ENCODE data around the gene AP1M1.
A peak's percentile ranks its signal among the peaks of the same experiment; 100 is the strongest.

AP1M1 gene

GRCh38 chr19:16201011-16201391 is 3.3 kb downstream of the AP1M1 start:
- peaks cover 39 to 40% of the 10 kb centered on the region in 2 experiments for H3K4me1 ChIP-seq (ENCODE audit: control insufficient read depth in 1 of 2, insufficient read depth in 1 of 2, low read depth in 1 of 2, low read length in 1 of 2)
- H3K36me3 ChIP-seq: peaks cover 51% of the 10 kb centered on the region
- no peak overlapping the region for H3K4me3 ChIP-seq (ENCODE audit: low read depth in 1 of 2, low read length in 1 of 2)
- no peaks in the 10 kb centered on the region for H3K27me3 ChIP-seq
- H3K9me3 ChIP-seq: no peaks in the 10 kb centered on the region
- H3K27ac ChIP-seq: peak overlapping the region; percentile 85
- TF ChIP-seq CTCF (IDR thresholded peaks at IDR 0.05): no peak

GRCh38 chr19:16202320-16203255 is 4.9 kb downstream of the AP1M1 start:
- Histone ChIP-seq H3K36me3 (peaks cover 67% of the 10 kb centered on the region), H3K27ac (no peak overlapping the region), H3K4me1 (ENCODE audit: control insufficient read depth in 1 of 2, insufficient read depth in 1 of 2, low read depth in 1 of 2, low read length in 1 of 2) (peaks cover 32 to 33% of the 10 kb centered on the region in 2 experiments), H3K27me3 (no peaks in the 10 kb centered on the region), H3K9me3 (no peaks in the 10 kb centered on the region), H3K4me3 (ENCODE audit: low read depth in 1 of 2, low read length in 1 of 2) (no peak overlapping the region)
- TF ChIP-seq CTCF (IDR thresholded peaks at IDR 0.05): no peak

- H3K36me3 ChIP-seq: peaks cover 75% of the 10 kb centered on the region
- TF ChIP-seq CTCF (IDR thresholded peaks at IDR 0.05): no peak
- no peak overlapping the region for H3K27ac ChIP-seq
- H3K4me1 ChIP-seq (ENCODE audit: control insufficient read depth in 1 of 2, insufficient read depth in 1 of 2, low read depth in 1 of 2, low read length in 1 of 2): peaks cover 27% of the 10 kb centered on the region in 2 experiments
- no peaks in the 10 kb centered on the region for H3K9me3 ChIP-seq
- H3K4me3 ChIP-seq (ENCODE audit: low read depth in 1 of 2, low read length in 1 of 2): no peak overlapping the region
- no peaks in the 10 kb centered on the region for H3K27me3 ChIP-seq
Measured at GRCh38 chr19:16203256-16204004, 5.7 kb downstream of the AP1M1 start.

- H3K36me3 ChIP-seq: peaks cover 81% of the 10 kb centered on the region
- TF ChIP-seq CTCF (IDR thresholded peaks at IDR 0.05): no peak
- no peaks in the 10 kb centered on the region for H3K27me3 ChIP-seq
- H3K4me1 ChIP-seq (ENCODE audit: control insufficient read depth in 1 of 2, insufficient read depth in 1 of 2, low read depth in 1 of 2, low read length in 1 of 2): peaks cover 21 to 22% of the 10 kb centered on the region in 2 experiments
- H3K9me3 ChIP-seq: no peaks in the 10 kb centered on the region
- H3K4me3 ChIP-seq (ENCODE audit: low read depth in 1 of 2, low read length in 1 of 2): no peak overlapping the region
- H3K27ac ChIP-seq: no peak overlapping the region
Measured at GRCh38 chr19:16204005-16204294, 6.2 kb downstream of the AP1M1 start.

DNA sequence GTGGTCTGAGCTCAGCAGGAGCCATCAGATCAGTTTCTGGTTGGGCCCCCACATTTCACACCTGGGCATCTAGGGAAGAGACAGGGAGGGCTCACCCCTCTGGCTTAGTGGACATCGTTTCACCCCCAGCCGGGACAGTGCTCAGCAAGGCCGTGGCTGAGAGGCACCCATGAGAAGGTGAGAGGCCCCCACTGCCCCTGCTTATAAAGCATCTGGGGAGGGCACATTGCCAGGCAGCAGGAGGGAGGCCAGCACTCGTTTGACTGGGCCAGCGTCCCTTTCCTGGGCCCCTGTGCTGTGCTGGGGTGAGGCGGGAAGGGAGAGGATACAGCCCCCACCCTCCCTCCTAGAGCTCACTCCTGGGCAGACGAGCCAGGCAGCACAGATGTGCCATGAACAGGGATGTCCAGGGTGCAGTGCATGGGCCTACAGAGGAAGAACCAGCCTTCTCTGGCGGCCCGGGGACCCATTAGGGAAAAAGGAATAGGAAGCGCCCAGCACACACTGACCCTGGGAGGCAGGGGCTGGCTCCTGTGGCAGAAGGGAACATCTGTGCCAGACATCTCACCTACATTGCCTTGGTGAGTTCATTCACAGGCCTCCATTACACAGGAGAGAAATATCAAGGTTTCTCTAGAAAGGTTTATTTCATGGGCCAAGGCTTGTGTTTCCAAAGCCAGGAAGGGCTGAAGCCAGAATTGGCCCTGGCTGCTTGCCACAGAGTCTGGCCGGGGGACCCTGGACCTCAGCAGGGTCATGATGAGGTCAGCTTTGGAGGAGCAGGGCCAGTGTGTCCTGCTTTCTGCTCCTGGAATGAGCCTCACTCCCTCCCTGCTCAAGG is 7.7 kb downstream of the AP1M1 start:
- H3K9me3 ChIP-seq: no peaks in the 10 kb centered on the region
- H3K4me1 ChIP-seq (ENCODE audit: control insufficient read depth in 1 of 2, insufficient read depth in 1 of 2, low read depth in 1 of 2, low read length in 1 of 2): peaks cover 7% of the 10 kb centered on the region in 2 experiments
- no peaks in the 10 kb centered on the region for H3K27me3 ChIP-seq
- no peak overlapping the region for H3K4me3 ChIP-seq (ENCODE audit: low read depth in 1 of 2, low read length in 1 of 2)
- peaks cover 88% of the 10 kb centered on the region for H3K36me3 ChIP-seq
- TF ChIP-seq CTCF (IDR thresholded peaks at IDR 0.05): no peak
- H3K27ac ChIP-seq: no peak overlapping the region

Measured in neutrophil (primary cell).